GM12878 (cell line): ENCODE measurements around the gene CD93. TPM values are rescaled to one million over a fixed set of nuclear protein-coding genes. Genes with fewer than 3 reads are reported as not detected.
A peak's percentile ranks its signal among the peaks of the same experiment; 100 is the strongest.

Experiments
- ATAC-seq: fragments of 200-7000 bp; cut with Tn5 transposase; 3 replicates; pipeline ENCODE4 v1.9.1; 2020; ENCODE audit warnings: mild to moderate bottlenecking, moderate library complexity
- BruUV-seq: library from RNA; stranded (reverse); fragments of 400-500 nt; replicated peaks from 2 replicates; lab custom pipeline; 2021; lab: Mats Ljungman, UMichigan
- CTCF ChIA-PET: fragments of 300-600 bp; sonication (Branson Sonifier 250); formaldehyde crosslinking; extraction: SDS; loops from one replicate; lab custom pipeline; 2021; ENCODE audit warnings: inconsistent platforms; lab: Yijun Ruan, JAX
- POLR2A ChIA-PET: fragments of 350-600 bp; formaldehyde crosslinking; extraction: SDS; loops from one replicate; lab custom pipeline; 2021; ENCODE audit warnings: inconsistent platforms; lab: Charles Lee
- RAD21 ChIA-PET: fragments of 300-600 bp; sonication (Branson Sonifier 250); formaldehyde crosslinking; loops from one replicate; lab custom pipeline; 2023; ENCODE audit warnings: antibody characterized with exemption; ENCODE audit not compliant: unreplicated experiment; lab: Charles Lee
- SMC1A ChIA-PET: fragments of 300-600 bp; sonication (Branson Sonifier 250); formaldehyde crosslinking; loops from one replicate; lab custom pipeline; 2023; ENCODE audit not compliant: unreplicated experiment, uncharacterized antibody; lab: Charles Lee
- DNase-seq: peaks from one replicate; pipeline ENCODE4 v3.0.0-alpha.2; 2011; ENCODE audit warnings: low read depth, low spot score
- FAIRE-seq: peaks from 3 replicates; lab custom pipeline; 2011; peaks lifted over from hg19 to GRCh38; lab: Jason Lieb, UNC
- H2AFZ ChIP-seq: 2 replicates; pipeline ENCODE4 v1.6.0; 2011; ENCODE audit warnings: low read depth, low read length, control low read depth; ENCODE audit not compliant: control insufficient read depth
- H3K27ac ChIP-seq: 2 replicates; pipeline ENCODE4 v1.5.1; 2011; ENCODE audit warnings: control low read depth; ENCODE audit not compliant: control insufficient read depth, insufficient read depth
- H3K27me3 ChIP-seq, 2 experiments: replicated peaks in 1 of 2; 2 replicates each; pipeline versions ENCODE4 v1.6.0 to v1.6.1; 2011; ENCODE audit warnings: low read length in 1 of 2; ENCODE audit not compliant: control insufficient read depth in 2 of 2, insufficient read depth in 2 of 2
- H3K36me3 ChIP-seq, 2 experiments: 2 replicates each; pipeline ENCODE4 v1.5.1; 2011; ENCODE audit warnings: low read length in 1 of 2; ENCODE audit not compliant: control insufficient read depth in 2 of 2, insufficient read depth in 2 of 2
- H3K4me1 ChIP-seq: 2 replicates; pipeline ENCODE4 v1.6.1; 2011; ENCODE audit warnings: mild to moderate bottlenecking, low read length, moderate library complexity, mixed read lengths; ENCODE audit not compliant: control insufficient read depth, insufficient read depth
- H3K4me2 ChIP-seq: 2 replicates; pipeline ENCODE4 v1.6.0; 2011; ENCODE audit warnings: control low read depth; ENCODE audit not compliant: control insufficient read depth, insufficient read depth
- H3K4me3 ChIP-seq: fragments of 200-600 bp; sonication (generic); 2 replicates; pipeline ENCODE4 v1.5.1; 2016
- H3K79me2 ChIP-seq: 2 replicates; pipeline ENCODE4 v1.6.0; 2011; ENCODE audit warnings: low read length; ENCODE audit not compliant: control insufficient read depth, insufficient read depth
- H3K9ac ChIP-seq: 2 replicates; pipeline ENCODE4 v1.8.0; 2011; ENCODE audit warnings: low read length, control low read depth, mixed read lengths; ENCODE audit not compliant: control insufficient read depth, insufficient read depth
- H3K9me3 ChIP-seq: replicated peaks from 3 replicates; pipeline ENCODE4 v1.5.1; 2011; ENCODE audit warnings: mild to moderate bottlenecking, low read length; ENCODE audit not compliant: control insufficient read depth, insufficient read depth
- H4K20me1 ChIP-seq: 2 replicates; pipeline ENCODE4 v1.6.0; 2011; ENCODE audit not compliant: control insufficient read depth, insufficient read depth
- CBFB ChIP-seq: IDR thresholded peaks from 2 replicates; pipeline ENCODE4 v1.6.1; 2016; ENCODE audit warnings: antibody characterized with exemption, low read depth
- CREM ChIP-seq: IDR thresholded peaks from 2 replicates; pipeline ENCODE4 v1.6.1; 2014; ENCODE audit warnings: antibody characterized with exemption, low read depth
- EP300 ChIP-seq, 2 experiments: fragments of 150-350 bp in 1 of 2; IDR thresholded peaks; 2 replicates each; pipeline ENCODE4 v1.6.1; 2011 to 2012; ENCODE audit warnings: low read depth in 2 of 2, low read length in 2 of 2, borderline replicate concordance in 1 of 2, improper control_type of control experiment in 1 of 2, inconsistent platforms in 1 of 2; ENCODE audit not compliant: control insufficient read depth in 1 of 2
- FOS ChIP-seq: IDR thresholded peaks from 3 replicates; pipeline ENCODE4 v1.6.1; 2011; ENCODE audit warnings: borderline replicate concordance; ENCODE audit not compliant: insufficient read length; ENCODE audit errors: extremely low read depth
- JUND ChIP-seq: IDR thresholded peaks from 2 replicates; pipeline ENCODE4 v1.6.1; 2012; ENCODE audit warnings: low read depth, mild to moderate bottlenecking, low read length, improper control_type of control experiment, moderate library complexity
- KDM1A ChIP-seq: fragments of 200-600 bp; sonication (generic); IDR thresholded peaks from 2 replicates; pipeline ENCODE4 v1.6.1; 2016; ENCODE audit warnings: borderline replicate concordance
- NR2C1 ChIP-seq: fragments of 450-650 bp; IDR thresholded peaks from 2 replicates; pipeline ENCODE4 v1.6.1; 2017; ENCODE audit warnings: antibody characterized with exemption, mild to moderate bottlenecking, moderate library complexity
- SREBF2 ChIP-seq: IDR thresholded peaks from 2 replicates; pipeline ENCODE4 v1.6.1; 2012; ENCODE audit warnings: mild to moderate bottlenecking, low read length
- STAT3 ChIP-seq: IDR thresholded peaks from 2 replicates; pipeline ENCODE4 v1.6.1; 2011; ENCODE audit warnings: low read depth, low read length, improper control_type of control experiment
- WGBS: methylation state at CpG from one replicate; pipeline ENCODE4 v1.1.6; 2016; ENCODE audit warnings: low lambda C conversion rate; ENCODE audit not compliant: insufficient replicate concordance, insufficient coverage; ENCODE audit errors: missing lambda C conversion rate; 5-methylcytosine and 5-hydroxymethylcytosine counted together
- in situ Hi-C: fragments of 300-500 bp; cut with MboI; formaldehyde crosslinking; loops from 9 replicates; pipeline ENCODE4 v1.14.3; 2018; ENCODE audit warnings: mixed read lengths
- intact Hi-C: fragments of 100-400 bp; cut with micrococcal nuclease; formaldehyde crosslinking; loops from one replicate; pipeline ENCODE4 v1.14.2; 2022; ENCODE audit not compliant: unreplicated experiment
- polyA plus RNA-seq, 11 experiments: library from polyadenylated mRNA; depleted of rRNA in 4 of 11; unstranded in 6 of 11; stranded (reverse) in 5 of 11; fragments of >200 nt; fragmentation: Nextera tagmentation in 4 of 11; fragmentation: Illumina TruSeq in 1 of 11; extraction: Ambion mirVana in 4 of 11; extraction: Trizol in 1 of 11; gene quantifications; 1 replicate in 1 of 11; 2 replicates in 10 of 11; pipeline versions ENCODE4 v1.2.1 to v1.2.3, GENCODE V29; 2011 to 2016; ENCODE audit warnings: inconsistent platforms in 2 of 11, missing spikeins in 2 of 11, low read depth in 1 of 11
- total RNA-seq, 4 experiments: library from RNA; depleted of rRNA in 3 of 4; stranded (reverse); fragments of >200 nt in 3 of 4; fragmentation: Illumina TruSeq in 1 of 4; extraction: Trizol in 1 of 4; gene quantifications; 2 replicates each; pipeline versions ENCODE4 v1.2.1 to v1.2.3, GENCODE V29; 2013 to 2021
- TF ChIP-seq, protein P1 (sequence below): fragments of 450-650 bp; IDR thresholded peaks from 2 replicates; pipeline ENCODE4 v1.6.1; 2017; ENCODE audit warnings: mild to moderate bottlenecking
- TF ChIP-seq, protein P2 (sequence below): fragments of 450-650 bp; IDR thresholded peaks from 2 replicates; pipeline ENCODE4 v1.6.1; 2016; ENCODE audit warnings: mild to moderate bottlenecking
- TF ChIP-seq, protein P3 (sequence below): fragments of 450-650 bp; IDR thresholded peaks from 2 replicates; pipeline ENCODE4 v1.6.1; 2018; ENCODE audit warnings: mild to moderate bottlenecking, low read depth, moderate library complexity; ENCODE audit not compliant: partially characterized antibody
- TF ChIP-seq, protein P4 (sequence below): fragments of 150-350 bp; IDR thresholded peaks from 2 replicates; pipeline ENCODE4 v1.6.1; 2014; ENCODE audit warnings: mild to moderate bottlenecking, low read depth, low read length
- TF ChIP-seq, protein P5 (sequence below): fragments of 450-650 bp; IDR thresholded peaks from 2 replicates; pipeline ENCODE4 v1.6.1; 2018; ENCODE audit warnings: borderline replicate concordance, mild to moderate bottlenecking; ENCODE audit not compliant: partially characterized antibody

The CD93 gene
- total and polyA plus RNA-seq, 10 of the 15 experiments (the other 5 are each of a cell fraction or from before 2014, with no cell fraction given), result 0.20 to 2.7 (median 0.92) TPM

DNA sequence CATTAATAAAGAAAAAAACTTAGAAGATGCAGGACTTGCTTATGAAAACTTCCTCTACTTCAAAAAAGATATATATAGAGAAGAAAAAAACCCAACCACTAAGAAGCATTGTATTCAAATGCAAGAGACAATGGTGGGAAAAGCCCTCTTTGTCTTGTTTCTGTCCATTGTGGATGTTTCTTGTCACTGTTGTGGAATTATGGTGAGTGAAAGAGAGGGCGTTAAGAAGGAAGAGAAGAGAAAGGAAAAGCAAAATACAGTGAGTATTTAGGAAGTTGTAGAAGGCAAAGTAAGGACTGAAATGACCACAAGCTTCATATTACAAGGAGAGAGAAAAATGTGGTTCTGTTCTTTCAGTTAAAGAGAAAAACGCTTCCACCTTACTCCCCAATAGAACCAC is 22.5 kb downstream of the CD93 start:
- no peak overlapping the region for H3K9ac ChIP-seq
- BruUV-seq, result no TSS peak
- intact Hi-C loops (loop anchor here (5.0 kb wide), 1 partner anchor 129 kb away; no protein-coding TSS in a partner anchor), in situ Hi-C loops (no loop called here)
- H2AFZ ChIP-seq, result no peak overlapping the region
- 0% methylated on average over 2 of the region's 2 CpGs for WGBS
- H3K36me3 ChIP-seq, result no peaks in the 10 kb centered on the region
- no peaks in the 10 kb centered on the region for H4K20me1 ChIP-seq
- peak; percentile 18 for FAIRE-seq
- SMC1A ChIA-PET, result interaction anchor here (0.6 to 6.6 kb wide), 15 partner anchors 10 to 263 kb away, joined by 3 to 27 read pairs (median 4); partner anchors contain the start of gene CD93
- no peaks in the 10 kb centered on the region for H3K27me3 ChIP-seq
- no peak for ATAC-seq
- no peaks in the 10 kb centered on the region for H3K4me1 ChIP-seq
- no peak overlapping the region for H3K27ac ChIP-seq
- POLR2A ChIA-PET, result no interaction called here
- no peak overlapping the region for H3K4me3 ChIP-seq
- H3K9me3 ChIP-seq, result no peaks in the 10 kb centered on the region
- no peaks in the 10 kb centered on the region for H3K79me2 ChIP-seq
- H3K4me2 ChIP-seq, result no peak overlapping the region
- CTCF ChIA-PET, result interaction anchor here (0.7 to 3.6 kb wide), 7 partner anchors 10 to 171 kb away, joined by 3 to 19 read pairs (median 5); no protein-coding TSS in a partner anchor
- no peak for DNase-seq
- RAD21 ChIA-PET, result interaction anchor here (0.9 kb wide), 1 partner anchor 138 kb away, joined by 3 read pairs; no protein-coding TSS in a partner anchor
- TF ChIP-seq STAT3 (no peak), FOS (no peak), NR2C1 (no peak), SREBF2 (no peak), CBFB (no peak), KDM1A (no peak), EP300 (IDR thresholded peaks at IDR 0.05; ENCODE audit: borderline replicate concordance in 1 of 2, control insufficient read depth in 1 of 2, low read depth in 2 of 2, low read length in 2 of 2) (no peak), JUND (no peak), CREM (no peak)
- TF ChIP-seq, protein P1, sequence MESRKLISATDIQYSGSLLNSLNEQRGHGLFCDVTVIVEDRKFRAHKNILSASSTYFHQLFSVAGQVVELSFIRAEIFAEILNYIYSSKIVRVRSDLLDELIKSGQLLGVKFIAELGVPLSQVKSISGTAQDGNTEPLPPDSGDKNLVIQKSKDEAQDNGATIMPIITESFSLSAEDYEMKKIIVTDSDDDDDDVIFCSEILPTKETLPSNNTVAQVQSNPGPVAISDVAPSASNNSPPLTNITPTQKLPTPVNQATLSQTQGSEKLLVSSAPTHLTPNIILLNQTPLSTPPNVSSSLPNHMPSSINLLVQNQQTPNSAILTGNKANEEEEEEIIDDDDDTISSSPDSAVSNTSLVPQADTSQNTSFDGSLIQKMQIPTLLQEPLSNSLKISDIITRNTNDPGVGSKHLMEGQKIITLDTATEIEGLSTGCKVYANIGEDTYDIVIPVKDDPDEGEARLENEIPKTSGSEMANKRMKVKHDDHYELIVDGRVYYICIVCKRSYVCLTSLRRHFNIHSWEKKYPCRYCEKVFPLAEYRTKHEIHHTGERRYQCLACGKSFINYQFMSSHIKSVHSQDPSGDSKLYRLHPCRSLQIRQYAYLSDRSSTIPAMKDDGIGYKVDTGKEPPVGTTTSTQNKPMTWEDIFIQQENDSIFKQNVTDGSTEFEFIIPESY, result no peak
- TF ChIP-seq, protein P2, sequence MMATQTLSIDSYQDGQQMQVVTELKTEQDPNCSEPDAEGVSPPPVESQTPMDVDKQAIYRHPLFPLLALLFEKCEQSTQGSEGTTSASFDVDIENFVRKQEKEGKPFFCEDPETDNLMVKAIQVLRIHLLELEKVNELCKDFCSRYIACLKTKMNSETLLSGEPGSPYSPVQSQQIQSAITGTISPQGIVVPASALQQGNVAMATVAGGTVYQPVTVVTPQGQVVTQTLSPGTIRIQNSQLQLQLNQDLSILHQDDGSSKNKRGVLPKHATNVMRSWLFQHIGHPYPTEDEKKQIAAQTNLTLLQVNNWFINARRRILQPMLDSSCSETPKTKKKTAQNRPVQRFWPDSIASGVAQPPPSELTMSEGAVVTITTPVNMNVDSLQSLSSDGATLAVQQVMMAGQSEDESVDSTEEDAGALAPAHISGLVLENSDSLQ, result no peak
- TF ChIP-seq, protein P3, sequence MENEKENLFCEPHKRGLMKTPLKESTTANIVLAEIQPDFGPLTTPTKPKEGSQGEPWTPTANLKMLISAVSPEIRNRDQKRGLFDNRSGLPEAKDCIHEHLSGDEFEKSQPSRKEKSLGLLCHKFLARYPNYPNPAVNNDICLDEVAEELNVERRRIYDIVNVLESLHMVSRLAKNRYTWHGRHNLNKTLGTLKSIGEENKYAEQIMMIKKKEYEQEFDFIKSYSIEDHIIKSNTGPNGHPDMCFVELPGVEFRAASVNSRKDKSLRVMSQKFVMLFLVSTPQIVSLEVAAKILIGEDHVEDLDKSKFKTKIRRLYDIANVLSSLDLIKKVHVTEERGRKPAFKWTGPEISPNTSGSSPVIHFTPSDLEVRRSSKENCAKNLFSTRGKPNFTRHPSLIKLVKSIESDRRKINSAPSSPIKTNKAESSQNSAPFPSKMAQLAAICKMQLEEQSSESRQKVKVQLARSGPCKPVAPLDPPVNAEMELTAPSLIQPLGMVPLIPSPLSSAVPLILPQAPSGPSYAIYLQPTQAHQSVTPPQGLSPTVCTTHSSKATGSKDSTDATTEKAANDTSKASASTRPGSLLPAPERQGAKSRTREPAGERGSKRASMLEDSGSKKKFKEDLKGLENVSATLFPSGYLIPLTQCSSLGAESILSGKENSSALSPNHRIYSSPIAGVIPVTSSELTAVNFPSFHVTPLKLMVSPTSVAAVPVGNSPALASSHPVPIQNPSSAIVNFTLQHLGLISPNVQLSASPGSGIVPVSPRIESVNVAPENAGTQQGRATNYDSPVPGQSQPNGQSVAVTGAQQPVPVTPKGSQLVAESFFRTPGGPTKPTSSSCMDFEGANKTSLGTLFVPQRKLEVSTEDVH, result no peak
- TF ChIP-seq, protein P4, sequence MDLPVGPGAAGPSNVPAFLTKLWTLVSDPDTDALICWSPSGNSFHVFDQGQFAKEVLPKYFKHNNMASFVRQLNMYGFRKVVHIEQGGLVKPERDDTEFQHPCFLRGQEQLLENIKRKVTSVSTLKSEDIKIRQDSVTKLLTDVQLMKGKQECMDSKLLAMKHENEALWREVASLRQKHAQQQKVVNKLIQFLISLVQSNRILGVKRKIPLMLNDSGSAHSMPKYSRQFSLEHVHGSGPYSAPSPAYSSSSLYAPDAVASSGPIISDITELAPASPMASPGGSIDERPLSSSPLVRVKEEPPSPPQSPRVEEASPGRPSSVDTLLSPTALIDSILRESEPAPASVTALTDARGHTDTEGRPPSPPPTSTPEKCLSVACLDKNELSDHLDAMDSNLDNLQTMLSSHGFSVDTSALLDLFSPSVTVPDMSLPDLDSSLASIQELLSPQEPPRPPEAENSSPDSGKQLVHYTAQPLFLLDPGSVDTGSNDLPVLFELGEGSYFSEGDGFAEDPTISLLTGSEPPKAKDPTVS, result no peak
- TF ChIP-seq, protein P5, sequence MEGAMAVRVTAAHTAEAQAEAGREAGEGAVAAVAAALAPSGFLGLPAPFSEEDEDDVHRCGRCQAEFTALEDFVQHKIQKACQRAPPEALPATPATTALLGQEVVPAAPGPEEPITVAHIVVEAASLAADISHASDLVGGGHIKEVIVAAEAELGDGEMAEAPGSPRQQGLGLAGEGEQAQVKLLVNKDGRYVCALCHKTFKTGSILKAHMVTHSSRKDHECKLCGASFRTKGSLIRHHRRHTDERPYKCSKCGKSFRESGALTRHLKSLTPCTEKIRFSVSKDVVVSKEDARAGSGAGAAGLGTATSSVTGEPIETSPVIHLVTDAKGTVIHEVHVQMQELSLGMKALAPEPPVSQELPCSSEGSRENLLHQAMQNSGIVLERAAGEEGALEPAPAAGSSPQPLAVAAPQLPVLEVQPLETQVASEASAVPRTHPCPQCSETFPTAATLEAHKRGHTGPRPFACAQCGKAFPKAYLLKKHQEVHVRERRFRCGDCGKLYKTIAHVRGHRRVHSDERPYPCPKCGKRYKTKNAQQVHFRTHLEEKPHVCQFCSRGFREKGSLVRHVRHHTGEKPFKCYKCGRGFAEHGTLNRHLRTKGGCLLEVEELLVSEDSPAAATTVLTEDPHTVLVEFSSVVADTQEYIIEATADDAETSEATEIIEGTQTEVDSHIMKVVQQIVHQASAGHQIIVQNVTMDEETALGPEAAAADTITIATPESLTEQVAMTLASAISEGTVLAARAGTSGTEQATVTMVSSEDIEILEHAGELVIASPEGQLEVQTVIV, result no peak
